ENCODE data around the gene MEDAG.

The MEDAG gene

DNA sequence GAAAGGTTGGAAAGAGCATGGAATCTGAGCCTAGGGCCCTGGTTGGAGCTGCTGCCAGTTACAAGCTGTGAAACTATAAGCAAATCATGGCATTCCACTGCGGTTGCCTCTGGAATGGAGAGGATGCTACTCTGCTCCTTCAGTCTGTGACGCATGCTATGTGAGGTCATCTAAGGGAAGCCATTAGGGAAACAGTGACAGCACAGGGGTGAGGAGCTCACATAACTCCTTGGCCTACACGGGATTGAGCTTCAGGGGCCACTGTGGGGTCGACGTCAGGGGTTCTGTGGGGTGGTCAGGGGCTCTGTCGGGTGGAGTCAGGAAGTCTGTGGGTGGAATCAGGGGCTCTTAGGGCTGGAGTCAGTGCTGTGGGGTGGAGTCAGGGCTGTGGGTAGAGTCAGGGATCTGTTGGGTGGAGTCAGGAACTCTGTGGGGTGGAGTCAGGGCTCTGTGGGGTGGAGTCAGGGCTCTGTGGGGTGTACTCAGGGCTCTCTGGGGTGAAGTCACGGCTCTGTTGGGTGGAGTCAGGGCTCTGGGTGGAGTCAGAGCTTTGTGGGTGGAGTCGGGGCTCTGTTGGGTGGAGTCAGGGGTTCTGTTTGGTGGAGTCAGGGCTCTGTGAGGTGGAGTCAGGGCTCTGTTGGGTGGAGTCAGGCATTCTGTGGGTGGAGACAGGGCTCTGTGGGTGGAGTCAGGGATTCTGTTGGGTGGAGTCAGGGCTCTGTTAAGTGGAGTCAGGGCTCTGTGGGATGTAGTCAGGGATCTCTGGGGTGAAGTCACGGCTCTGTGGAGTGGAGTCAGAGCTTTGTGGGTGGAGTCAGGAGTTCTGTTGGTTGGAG is 35.8 kb upstream of the MEDAG start:
- Histone ChIP-seq H2AFZ (ENCODE audit: low read length) (0 out of 2 replicates have a peak overlapping the region, but pooled peaks have one; percentile 30), H3K9ac (ENCODE audit: low read depth, low read length, poor library complexity, severe bottlenecking) (no peak overlapping the region), H3K36me3 (ENCODE audit: insufficient read depth, low read length) (no peaks in the 10 kb centered on the region), H3K79me2 (ENCODE audit: insufficient read depth, low read length) (no peaks in the 10 kb centered on the region), H3K4me2 (ENCODE audit: low read depth, low read length, poor library complexity, severe bottlenecking) (no peak overlapping the region), H3K27me3 (ENCODE audit: insufficient read depth, low read length, poor library complexity, severe bottlenecking) (no peaks in the 10 kb centered on the region), H3F3A (ENCODE audit: low read depth) (no peaks in the 10 kb centered on the region), H4K20me1 (ENCODE audit: insufficient read depth, low read length, poor library complexity, severe bottlenecking) (no peaks in the 10 kb centered on the region), H3K4me3 (ENCODE audit: low read length, poor library complexity, severe bottlenecking) (no peak overlapping the region), H3K4me1 (ENCODE audit: insufficient read depth, low read length, poor library complexity, severe bottlenecking) (peaks cover 5% of the 10 kb centered on the region), H3K9me3 (ENCODE audit: insufficient read depth, low read depth, low read length) (no peaks in the 10 kb centered on the region), H3K9me2 (replicated peaks; ENCODE audit: low read depth, low read length) (no peaks in the 10 kb centered on the region)
- TF ChIP-seq EZH2phosphoT487 (IDR thresholded peaks at IDR 0.05; ENCODE audit: borderline replicate concordance) = no peak
- TF ChIP-seq, protein P1, sequence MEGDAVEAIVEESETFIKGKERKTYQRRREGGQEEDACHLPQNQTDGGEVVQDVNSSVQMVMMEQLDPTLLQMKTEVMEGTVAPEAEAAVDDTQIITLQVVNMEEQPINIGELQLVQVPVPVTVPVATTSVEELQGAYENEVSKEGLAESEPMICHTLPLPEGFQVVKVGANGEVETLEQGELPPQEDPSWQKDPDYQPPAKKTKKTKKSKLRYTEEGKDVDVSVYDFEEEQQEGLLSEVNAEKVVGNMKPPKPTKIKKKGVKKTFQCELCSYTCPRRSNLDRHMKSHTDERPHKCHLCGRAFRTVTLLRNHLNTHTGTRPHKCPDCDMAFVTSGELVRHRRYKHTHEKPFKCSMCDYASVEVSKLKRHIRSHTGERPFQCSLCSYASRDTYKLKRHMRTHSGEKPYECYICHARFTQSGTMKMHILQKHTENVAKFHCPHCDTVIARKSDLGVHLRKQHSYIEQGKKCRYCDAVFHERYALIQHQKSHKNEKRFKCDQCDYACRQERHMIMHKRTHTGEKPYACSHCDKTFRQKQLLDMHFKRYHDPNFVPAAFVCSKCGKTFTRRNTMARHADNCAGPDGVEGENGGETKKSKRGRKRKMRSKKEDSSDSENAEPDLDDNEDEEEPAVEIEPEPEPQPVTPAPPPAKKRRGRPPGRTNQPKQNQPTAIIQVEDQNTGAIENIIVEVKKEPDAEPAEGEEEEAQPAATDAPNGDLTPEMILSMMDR (conservative IDR thresholded peaks at IDR 0.05; ENCODE audit: low read length) = no peak

DNA sequence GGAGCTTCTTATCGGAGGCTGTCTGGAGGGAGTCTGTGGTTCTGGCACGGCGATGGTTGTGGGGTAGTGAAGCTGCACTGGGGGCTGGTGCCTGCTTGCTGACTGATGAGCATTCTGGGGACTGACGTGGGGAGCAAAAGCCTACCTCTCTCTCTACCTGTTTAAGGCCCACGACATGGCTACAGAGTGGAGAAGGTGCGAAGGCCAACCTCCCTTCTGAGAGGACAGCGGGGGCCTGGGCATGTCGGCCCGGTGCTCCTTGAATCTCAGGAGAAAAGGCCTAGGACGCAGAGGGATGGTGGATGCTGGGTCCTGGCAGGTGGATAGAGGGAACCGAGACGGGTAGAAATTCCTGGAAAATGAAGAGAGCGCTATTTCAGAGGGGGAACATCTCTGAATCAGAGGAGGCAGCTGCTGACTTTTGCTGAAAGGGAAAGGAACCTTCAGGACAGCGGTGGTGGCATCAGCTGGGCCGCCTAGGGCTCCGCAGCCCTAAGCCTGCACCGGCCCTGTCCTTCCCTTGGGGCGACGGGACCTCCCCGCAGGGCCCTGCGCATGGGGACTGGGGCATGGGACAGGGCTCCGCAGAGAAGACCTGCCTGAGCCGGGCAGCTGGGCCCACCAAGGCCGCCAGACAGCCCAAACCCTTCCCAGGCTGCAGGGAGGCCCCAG is 35.0 kb upstream of the MEDAG start:
- H3K9ac ChIP-seq (ENCODE audit: low read depth, low read length, poor library complexity, severe bottlenecking) = no peak overlapping the region
- no peaks in the 10 kb centered on the region for H3K79me2 ChIP-seq (ENCODE audit: insufficient read depth, low read length)
- TF ChIP-seq EZH2phosphoT487 (IDR thresholded peaks at IDR 0.05; ENCODE audit: borderline replicate concordance) = no peak
- TF ChIP-seq, protein P1 (conservative IDR thresholded peaks at IDR 0.05; ENCODE audit: low read length) = no peak
- no peak overlapping the region for H3K4me3 ChIP-seq (ENCODE audit: low read length, poor library complexity, severe bottlenecking)
- H3K4me2 ChIP-seq (ENCODE audit: low read depth, low read length, poor library complexity, severe bottlenecking) = no peak overlapping the region
- no peaks in the 10 kb centered on the region for H3K36me3 ChIP-seq (ENCODE audit: insufficient read depth, low read length)
- no peaks in the 10 kb centered on the region for H3K27me3 ChIP-seq (ENCODE audit: insufficient read depth, low read length, poor library complexity, severe bottlenecking)
- H3K9me3 ChIP-seq (ENCODE audit: insufficient read depth, low read depth, low read length) = no peaks in the 10 kb centered on the region
- peaks cover 5% of the 10 kb centered on the region for H3K4me1 ChIP-seq (ENCODE audit: insufficient read depth, low read length, poor library complexity, severe bottlenecking)
- no peaks in the 10 kb centered on the region for H3K9me2 ChIP-seq (replicated peaks; ENCODE audit: low read depth, low read length)
- no peaks in the 10 kb centered on the region for H4K20me1 ChIP-seq (ENCODE audit: insufficient read depth, low read length, poor library complexity, severe bottlenecking)
- H2AFZ ChIP-seq (ENCODE audit: low read length) = no peak overlapping the region
- no peaks in the 10 kb centered on the region for H3F3A ChIP-seq (ENCODE audit: low read depth)

DNA sequence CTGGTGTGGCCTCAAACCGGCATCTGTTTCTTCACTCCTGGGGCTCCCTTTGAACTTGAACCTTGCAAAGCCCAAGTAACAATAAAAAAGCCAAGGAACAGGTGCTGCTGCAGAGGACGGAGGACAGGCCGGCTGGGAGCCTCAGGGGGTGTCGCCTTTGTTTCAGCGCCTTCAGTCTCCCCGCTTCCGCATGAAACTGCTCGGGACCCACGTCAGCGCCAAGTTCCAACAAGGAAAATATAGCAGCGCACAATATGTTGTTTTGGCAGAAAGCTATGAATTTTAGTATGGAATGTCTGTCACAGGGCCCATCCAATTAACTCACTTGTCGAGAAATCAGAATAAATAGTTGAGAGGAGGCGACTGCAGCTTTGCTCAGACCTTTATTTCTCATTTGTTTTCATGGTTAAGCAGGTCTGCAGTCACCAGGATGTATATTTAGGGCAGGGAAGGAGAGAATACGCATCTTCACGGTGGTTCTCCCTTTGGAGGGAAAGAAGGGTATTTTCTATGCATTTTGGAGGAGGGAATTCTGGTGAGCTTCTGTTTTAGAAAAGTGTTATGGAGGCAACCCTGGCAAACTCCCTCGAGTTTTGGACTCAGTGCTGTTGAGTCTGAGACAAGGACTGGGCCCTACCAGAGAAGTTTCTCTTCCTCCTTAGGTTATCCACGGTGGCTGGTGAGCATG is 34.3 kb upstream of the MEDAG start:
- no peak for TF ChIP-seq EZH2phosphoT487 (IDR thresholded peaks at IDR 0.05; ENCODE audit: borderline replicate concordance)
- TF ChIP-seq, protein P1 (conservative IDR thresholded peaks at IDR 0.05; ENCODE audit: low read length) = no peak
- Histone ChIP-seq H3K36me3 (ENCODE audit: insufficient read depth, low read length) (no peaks in the 10 kb centered on the region), H3F3A (ENCODE audit: low read depth) (no peaks in the 10 kb centered on the region), H3K9me3 (ENCODE audit: insufficient read depth, low read depth, low read length) (no peaks in the 10 kb centered on the region), H3K79me2 (ENCODE audit: insufficient read depth, low read length) (no peaks in the 10 kb centered on the region), H3K4me3 (ENCODE audit: low read length, poor library complexity, severe bottlenecking) (no peak overlapping the region), H3K9ac (ENCODE audit: low read depth, low read length, poor library complexity, severe bottlenecking) (no peak overlapping the region), H3K4me1 (ENCODE audit: insufficient read depth, low read length, poor library complexity, severe bottlenecking) (peaks cover 5% of the 10 kb centered on the region), H3K9me2 (replicated peaks; ENCODE audit: low read depth, low read length) (no peaks in the 10 kb centered on the region), H3K27me3 (ENCODE audit: insufficient read depth, low read length, poor library complexity, severe bottlenecking) (no peaks in the 10 kb centered on the region), H4K20me1 (ENCODE audit: insufficient read depth, low read length, poor library complexity, severe bottlenecking) (no peaks in the 10 kb centered on the region), H3K4me2 (ENCODE audit: low read depth, low read length, poor library complexity, severe bottlenecking) (no peak overlapping the region), H2AFZ (ENCODE audit: low read length) (no peak overlapping the region)
